Activated CD8-positive, alpha-beta memory T cell treated with anti-CD3 and anti-CD28 coated beads for 1 hour (primary cell): ENCODE data around the gene AKT1S1.
A peak's percentile ranks its signal among the peaks of the same experiment; 100 is the strongest.

Experiments used
- DNase-seq, 2 donors: peaks; one replicate each; pipeline ENCODE4 v3.0.0-alpha.2; 2020; ENCODE audit warnings: low read depth in 1 of 2; ENCODE audit errors: extremely low read depth in 1 of 2

The AKT1S1 gene

GRCh38 chr19:49908480-49909420, 31.6 kb upstream of the AKT1S1 start:
- DNase-seq, result no peak

GRCh38 chr19:49907745-49908446, 30.7 kb upstream of the AKT1S1 start:
- no peak for DNase-seq

- no peak for DNase-seq
These were observed 29.9 kb upstream of the AKT1S1 start for GRCh38 chr19:49906879-49907564.

GRCh38 chr19:49904136-49904535, 27.0 kb upstream of the AKT1S1 start:
- DNase-seq, result no peak

- DNase-seq, result peak; percentile 19 to 41
These were observed 19.9 kb upstream of the AKT1S1 start, which contains the start of gene IL4I1 for GRCh38 chr19:49896863-49897621. Gene IL4I1, minus strand, starts transcription at chr19:49896887. Its CDS starts 727 bp downstream, at chr19:49896160.

- DNase-seq, result no peak
These were observed 18.6 kb upstream of the AKT1S1 start for GRCh38 chr19:49895566-49896297.

- no peak for DNase-seq
These were observed 17.9 kb upstream of the AKT1S1 start for GRCh38 chr19:49894879-49895565.

- DNase-seq, result no peak
These were observed 17.0 kb upstream of the AKT1S1 start for GRCh38 chr19:49894011-49894664.

GRCh38 chr19:49892716-49893115, 15.6 kb upstream of the AKT1S1 start:
- no peak for DNase-seq

GRCh38 chr19:49891393-49891792, 14.2 kb upstream of the AKT1S1 start:
- no peak for DNase-seq

- DNase-seq, result peak; percentile 21 to 55
These were observed 13.5 kb upstream of the AKT1S1 start for GRCh38 chr19:49890349-49891311.

GRCh38 chr19:49889687-49890348, 12.7 kb upstream of the AKT1S1 start:
- peak; percentile 38 to 63 for DNase-seq

- no peak for DNase-seq
These were observed 12.0 kb upstream of the AKT1S1 start for GRCh38 chr19:49889038-49889686.

- DNase-seq, result no peak
These were observed 11.3 kb upstream of the AKT1S1 start for GRCh38 chr19:49888510-49888824.

- DNase-seq, result no peak
These were observed 10.7 kb upstream of the AKT1S1 start for GRCh38 chr19:49887665-49888509.
